ENCODE results near the gene RAB11FIP3.

Gene RAB11FIP3

DNA sequence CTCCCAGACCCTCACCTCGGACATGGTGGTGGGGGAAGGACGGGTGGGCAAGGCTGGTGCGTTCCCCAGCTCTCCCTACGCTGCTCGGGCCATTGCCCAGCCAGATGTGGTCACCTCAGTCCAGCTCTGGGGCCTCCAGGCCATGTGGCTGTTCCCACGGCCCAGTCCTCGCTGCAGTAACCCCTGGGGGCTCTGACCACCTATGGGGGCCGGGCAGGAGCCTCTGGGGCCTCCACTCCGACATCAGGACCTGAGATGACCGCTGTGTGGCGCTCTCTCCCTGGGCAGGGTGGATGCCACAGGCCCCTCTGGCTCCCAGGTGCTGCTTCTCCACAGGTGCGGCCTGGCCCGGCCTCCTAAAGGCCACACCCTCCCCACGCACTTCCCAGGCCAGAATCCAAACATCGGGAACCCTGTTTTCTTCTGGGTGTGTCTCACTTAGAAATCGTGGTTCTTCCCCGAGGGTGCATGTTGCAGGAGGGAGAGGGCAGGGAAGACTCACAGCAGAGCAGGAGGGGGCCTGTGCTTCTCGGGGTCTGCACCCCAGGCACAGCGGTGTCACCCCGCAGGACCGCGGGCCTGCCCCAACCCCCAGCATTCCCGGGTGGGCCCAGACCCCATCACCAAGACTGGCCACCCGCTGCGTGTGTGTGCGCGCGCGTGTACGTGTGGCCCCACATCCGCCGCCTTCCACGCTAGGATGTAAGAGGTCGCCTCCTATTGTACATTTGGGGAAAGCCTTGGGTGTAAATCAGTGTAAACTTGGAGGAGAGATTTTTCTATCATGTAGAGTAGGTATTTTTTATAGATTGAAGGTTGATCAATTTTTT, 96.1 kb downstream of the RAB11FIP3 start:
- H4K20me1 ChIP-seq (ENCODE audit: insufficient read depth, low read length), result no peaks in the 10 kb centered on the region

DNA sequence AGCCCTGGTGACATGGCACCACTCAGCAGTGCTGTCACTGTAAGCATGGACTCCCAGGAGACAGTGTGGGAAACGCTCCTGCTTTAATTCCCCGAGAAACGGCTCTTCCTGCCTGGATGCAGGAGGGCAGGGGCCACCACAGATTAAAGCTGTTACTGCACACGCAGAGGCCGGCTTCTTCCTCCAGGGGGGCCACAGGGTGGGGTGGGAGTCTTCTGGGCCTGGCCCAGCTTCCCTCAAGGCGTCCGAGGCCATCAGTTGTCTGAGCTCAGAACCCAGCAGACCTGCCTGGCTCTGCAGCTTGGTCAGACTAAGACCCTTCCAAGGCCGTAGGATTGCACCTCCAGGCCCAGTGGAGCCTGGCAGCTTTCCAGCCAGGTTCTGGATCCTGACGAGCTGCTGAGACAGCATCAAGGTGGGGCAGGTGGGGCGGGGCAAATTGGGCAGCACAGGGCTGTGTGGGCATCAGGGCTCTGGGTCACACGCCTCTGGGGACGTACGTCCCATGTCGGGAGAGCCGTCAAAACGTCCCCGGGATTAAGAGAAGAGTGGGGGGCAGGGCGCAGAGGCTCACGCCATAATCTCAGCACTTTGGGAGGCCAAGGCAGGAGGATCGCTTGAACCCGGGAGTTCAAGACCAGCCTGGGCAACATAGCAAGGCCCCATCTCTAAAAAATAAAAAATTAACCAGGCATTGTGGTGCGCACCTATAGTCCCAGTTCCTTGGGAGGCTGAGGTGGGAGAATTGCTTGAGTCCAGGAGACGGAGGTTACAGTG, 97.1 kb downstream of the RAB11FIP3 start:
- no peak overlapping the region for H3K4me2 ChIP-seq (ENCODE audit: low read length)
- no peaks in the 10 kb centered on the region for H3K27me3 ChIP-seq (ENCODE audit: low read depth, low read length)
- peaks cover 16% of the 10 kb centered on the region for H3K79me2 ChIP-seq (ENCODE audit: low read length)
- H3K9me3 ChIP-seq (ENCODE audit: insufficient read depth, low read length), result no peaks in the 10 kb centered on the region
- TF ChIP-seq, protein P1, sequence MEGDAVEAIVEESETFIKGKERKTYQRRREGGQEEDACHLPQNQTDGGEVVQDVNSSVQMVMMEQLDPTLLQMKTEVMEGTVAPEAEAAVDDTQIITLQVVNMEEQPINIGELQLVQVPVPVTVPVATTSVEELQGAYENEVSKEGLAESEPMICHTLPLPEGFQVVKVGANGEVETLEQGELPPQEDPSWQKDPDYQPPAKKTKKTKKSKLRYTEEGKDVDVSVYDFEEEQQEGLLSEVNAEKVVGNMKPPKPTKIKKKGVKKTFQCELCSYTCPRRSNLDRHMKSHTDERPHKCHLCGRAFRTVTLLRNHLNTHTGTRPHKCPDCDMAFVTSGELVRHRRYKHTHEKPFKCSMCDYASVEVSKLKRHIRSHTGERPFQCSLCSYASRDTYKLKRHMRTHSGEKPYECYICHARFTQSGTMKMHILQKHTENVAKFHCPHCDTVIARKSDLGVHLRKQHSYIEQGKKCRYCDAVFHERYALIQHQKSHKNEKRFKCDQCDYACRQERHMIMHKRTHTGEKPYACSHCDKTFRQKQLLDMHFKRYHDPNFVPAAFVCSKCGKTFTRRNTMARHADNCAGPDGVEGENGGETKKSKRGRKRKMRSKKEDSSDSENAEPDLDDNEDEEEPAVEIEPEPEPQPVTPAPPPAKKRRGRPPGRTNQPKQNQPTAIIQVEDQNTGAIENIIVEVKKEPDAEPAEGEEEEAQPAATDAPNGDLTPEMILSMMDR (IDR thresholded peaks at IDR 0.05; ENCODE audit: low read depth, low read length), result no peak
- no peak for TF ChIP-seq EZH2phosphoT487 (IDR thresholded peaks at IDR 0.05; ENCODE audit: low read depth)
- no peak overlapping the region for H3K4me3 ChIP-seq (ENCODE audit: low read length)
- H3K9ac ChIP-seq (ENCODE audit: low read length), result no peak overlapping the region
- peaks cover 6% of the 10 kb centered on the region for H3K36me3 ChIP-seq (replicated peaks; ENCODE audit: low read depth, low read length)
- no peaks in the 10 kb centered on the region for H4K20me1 ChIP-seq (ENCODE audit: insufficient read depth, low read length)
- H3K4me1 ChIP-seq (ENCODE audit: low read length), result peaks cover 21% of the 10 kb centered on the region
- H2AFZ ChIP-seq (ENCODE audit: low read depth, low read length), result no peak overlapping the region
- no peak overlapping the region for H3K27ac ChIP-seq (ENCODE audit: low read length)

More for the DNA sequence above, 96.1 kb downstream of the RAB11FIP3 start:
- H3K4me3 ChIP-seq (ENCODE audit: low read length), result no peak overlapping the region
- no peak overlapping the region for H3K4me2 ChIP-seq (ENCODE audit: low read length)
- no peaks in the 10 kb centered on the region for H3K9me3 ChIP-seq (ENCODE audit: insufficient read depth, low read length)
- peaks cover 10% of the 10 kb centered on the region for H3K79me2 ChIP-seq (ENCODE audit: low read length)
- no peak overlapping the region for H3K27ac ChIP-seq (ENCODE audit: low read length)
- peaks cover 21% of the 10 kb centered on the region for H3K4me1 ChIP-seq (ENCODE audit: low read length)
- peaks cover 6% of the 10 kb centered on the region for H3K36me3 ChIP-seq (replicated peaks; ENCODE audit: low read depth, low read length)
- no peak overlapping the region for H3K9ac ChIP-seq (ENCODE audit: low read length)
- H3K27me3 ChIP-seq (ENCODE audit: low read depth, low read length), result no peaks in the 10 kb centered on the region
- H2AFZ ChIP-seq (ENCODE audit: low read depth, low read length), result no peak overlapping the region
- TF ChIP-seq EZH2phosphoT487 (IDR thresholded peaks at IDR 0.05; ENCODE audit: low read depth), result no peak
- TF ChIP-seq, protein P1 (IDR thresholded peaks at IDR 0.05; ENCODE audit: low read depth, low read length), result no peak

DNA sequence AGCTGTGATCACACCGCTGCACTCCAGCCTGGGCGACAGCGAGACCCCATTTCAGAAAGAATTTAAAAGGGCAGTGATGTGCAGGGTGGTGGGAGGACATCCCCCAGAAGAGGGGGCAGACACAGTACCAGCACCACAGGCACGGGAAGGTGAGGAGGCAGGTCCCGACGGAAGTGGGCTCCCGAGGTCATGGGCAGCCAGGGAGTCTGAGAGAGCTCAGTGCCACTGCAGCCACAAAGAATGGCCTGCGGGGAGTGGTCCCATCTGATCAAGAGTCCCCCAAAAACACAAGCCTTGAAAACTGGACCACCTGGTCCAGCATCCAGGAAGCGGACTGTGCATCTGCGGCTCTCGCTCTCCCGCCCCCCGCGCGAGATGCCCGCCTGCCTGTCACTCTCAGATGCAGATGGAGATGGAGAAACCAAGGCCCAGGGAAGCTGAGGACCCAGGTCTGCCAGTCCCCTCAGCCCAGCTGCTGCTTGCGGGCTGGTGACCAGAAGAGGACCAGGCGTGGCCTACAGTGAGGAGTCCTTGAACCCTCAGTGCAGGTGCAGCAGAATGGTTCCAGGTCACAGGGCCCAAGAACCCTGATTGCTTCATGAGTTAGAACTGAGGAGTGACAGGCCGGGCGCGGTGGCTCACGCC, 97.8 kb downstream of the RAB11FIP3 start:
- H3K9ac ChIP-seq (ENCODE audit: low read length), result no peak overlapping the region
- no peak for TF ChIP-seq EZH2phosphoT487 (IDR thresholded peaks at IDR 0.05; ENCODE audit: low read depth)
- TF ChIP-seq, protein P1 (IDR thresholded peaks at IDR 0.05; ENCODE audit: low read depth, low read length), result no peak
- no peak overlapping the region for H3K27ac ChIP-seq (ENCODE audit: low read length)
- H3K79me2 ChIP-seq (ENCODE audit: low read length), result peaks cover 23% of the 10 kb centered on the region
- H3K4me3 ChIP-seq (ENCODE audit: low read length), result no peak overlapping the region
- no peaks in the 10 kb centered on the region for H3K9me3 ChIP-seq (ENCODE audit: insufficient read depth, low read length)
- H3K36me3 ChIP-seq (replicated peaks; ENCODE audit: low read depth, low read length), result peaks cover 6% of the 10 kb centered on the region
- H3K27me3 ChIP-seq (ENCODE audit: low read depth, low read length), result no peaks in the 10 kb centered on the region
- H3K4me1 ChIP-seq (ENCODE audit: low read length), result peaks cover 21% of the 10 kb centered on the region
- H3K4me2 ChIP-seq (ENCODE audit: low read length), result no peak overlapping the region
- no peak overlapping the region for H2AFZ ChIP-seq (ENCODE audit: low read depth, low read length)
- H4K20me1 ChIP-seq (ENCODE audit: insufficient read depth, low read length), result no peaks in the 10 kb centered on the region
